CD4-positive, alpha-beta T cell (primary cell): Measurements from ENCODE around the gene SFMBT1. TPM values are rescaled to one million over a fixed set of nuclear protein-coding genes. Genes with fewer than 3 reads are reported as not detected.

Source experiments
- ATAC-seq: fragments of 200-7000 bp; cut with Tn5 transposase; one replicate; pipeline ENCODE4 v1.10.0; 2022; ENCODE audit warnings: mild to moderate bottlenecking; ENCODE audit not compliant: poor library complexity
- CTCF ChIA-PET: fragments of 350-600 bp; sonication (Branson Sonifier 250); formaldehyde crosslinking; loops from one replicate; lab custom pipeline; 2021; ENCODE audit warnings: antibody characterized with exemption, inconsistent platforms; lab: Charles Lee
- POLR2A ChIA-PET: fragments of 350-600 bp; sonication (Branson Sonifier 250); formaldehyde crosslinking; loops from one replicate; lab custom pipeline; 2021; ENCODE audit warnings: antibody characterized with exemption, inconsistent platforms; lab: Charles Lee
- DNase-seq, 14 experiments: peaks; one replicate each; pipeline ENCODE4 v3.0.0-alpha.2; 2013 to 2020; ENCODE audit warnings: mixed read lengths in 2 of 14
- H3K27ac ChIP-seq, 2 donors: one replicate each; pipeline versions ENCODE4 v1.5.1 to v1.7.0; 2013; ENCODE audit warnings: low read length in 2 of 2, low read depth in 1 of 2, mild to moderate bottlenecking in 1 of 2
- H3K27me3 ChIP-seq, 2 experiments: 1 replicate in 1 of 2; 2 replicates in 1 of 2; pipeline versions ENCODE4 v1.6.1 to v1.7.0; 2013; ENCODE audit warnings: low read length in 2 of 2, control low read depth in 1 of 2, mild to moderate bottlenecking in 1 of 2, moderate library complexity in 1 of 2; ENCODE audit not compliant: insufficient read depth in 2 of 2, control insufficient read depth in 1 of 2
- H3K36me3 ChIP-seq: one replicate; pipeline ENCODE4 v1.6.1; 2013; ENCODE audit warnings: low read length, control low read depth; ENCODE audit not compliant: insufficient read depth
- H3K4me1 ChIP-seq: one replicate; pipeline ENCODE4 v1.6.1; 2013; ENCODE audit warnings: low read length, control low read depth; ENCODE audit not compliant: insufficient read depth
- H3K4me3 ChIP-seq: one replicate; pipeline ENCODE4 v1.5.1; 2013; ENCODE audit warnings: mild to moderate bottlenecking, low read length, moderate library complexity
- H3K9me3 ChIP-seq, 2 experiments: 1 replicate in 1 of 2; 2 replicates in 1 of 2; pipeline versions ENCODE4 v1.6.1 to v1.7.0; 2013; ENCODE audit warnings: low read length in 2 of 2, mild to moderate bottlenecking in 2 of 2, control low read depth in 1 of 2, moderate library complexity in 1 of 2; ENCODE audit not compliant: control insufficient read depth in 1 of 2, insufficient read depth in 1 of 2
- H3K27ac Mint-ChIP-seq: one replicate; pipeline ENCODE4 v1.8.0; 2020; ENCODE audit warnings: mixed read lengths
- H3K27me3 Mint-ChIP-seq: one replicate; pipeline ENCODE4 v1.8.0; 2021; ENCODE audit warnings: mixed read lengths
- H3K36me3 Mint-ChIP-seq: one replicate; pipeline ENCODE4 v1.8.0; 2021; ENCODE audit warnings: low read depth, mixed read lengths
- H3K4me1 Mint-ChIP-seq: one replicate; pipeline ENCODE4 v1.8.0; 2021; ENCODE audit warnings: low read depth, mixed read lengths
- H3K4me3 Mint-ChIP-seq: one replicate; pipeline ENCODE4 v1.8.0; 2020; ENCODE audit warnings: mild to moderate bottlenecking, mixed read lengths
- H3K9me3 Mint-ChIP-seq: one replicate; pipeline ENCODE4 v1.8.0; 2020; ENCODE audit warnings: mixed read lengths
- CTCF ChIP-seq: fragments of 200-600 bp; IDR thresholded peaks from one replicate; pipeline ENCODE4 v1.8.0; 2022; ENCODE audit warnings: antibody characterized with exemption, mild to moderate bottlenecking
- intact Hi-C, 2 experiments: fragments of 100-400 bp; cut with DNase I in 1 of 2; cut with micrococcal nuclease in 1 of 2; formaldehyde crosslinking; loops; one replicate each; pipeline versions ENCODE4 v1.15.1 to v1.9.0; 2023 to 2025; cut with DNase I, micrococcal nuclease
- total RNA-seq, 174 experiments: library from RNA in 2 of 174; stranded (reverse) in 2 of 174; gene quantifications; one replicate each; pipeline ENCODE4 v1.2.3 and lab custom pipeline; 2021 to 2026

SFMBT1 gene
- total RNA-seq, 2 experiments from 2014 or later = 54.3 to 55.9 TPM

GRCh38 chr3:53032609-53033008, 13.3 kb downstream of the SFMBT1 start:
- no peak for DNase-seq
- Mint-ChIP-seq H3K9me3 (no peaks in the 10 kb centered on the region), H3K27me3 (no peaks in the 10 kb centered on the region), H3K4me1 (peaks cover 69% of the 10 kb centered on the region), H3K4me3 (peak overlapping the region; percentile 20), H3K27ac (peak overlapping the region; percentile 88), H3K36me3 (peaks cover 8% of the 10 kb centered on the region)
- H3K27ac ChIP-seq = no peak overlapping the region
- no peaks in the 10 kb centered on the region for H3K36me3 ChIP-seq
- peaks cover 50% of the 10 kb centered on the region for H3K4me1 ChIP-seq
- ChIA-PET POLR2A (interaction anchor here (1.7 to 6.8 kb wide), 2 partner anchors 12 to 49 kb away, joined by 5 to 129 read pairs; partner anchors contain the start of gene SFMBT1), CTCF (interaction anchor here (2.0 kb wide), 1 partner anchor 14 kb away, joined by 7 read pairs; the partner anchor contains the start of gene SFMBT1)
- no peak overlapping the region for H3K4me3 ChIP-seq
- H3K9me3 ChIP-seq = no peaks in the 10 kb centered on the region
- intact Hi-C loops = loop anchor here (5.0 to 10.0 kb wide), 2 partner anchors 40 to 1498 kb away; partner anchors contain the start of gene RAD54L2 (in 1 of the 2)
- TF ChIP-seq CTCF = no peak
- no peak for ATAC-seq
- H3K27me3 ChIP-seq = no peaks in the 10 kb centered on the region

DNA sequence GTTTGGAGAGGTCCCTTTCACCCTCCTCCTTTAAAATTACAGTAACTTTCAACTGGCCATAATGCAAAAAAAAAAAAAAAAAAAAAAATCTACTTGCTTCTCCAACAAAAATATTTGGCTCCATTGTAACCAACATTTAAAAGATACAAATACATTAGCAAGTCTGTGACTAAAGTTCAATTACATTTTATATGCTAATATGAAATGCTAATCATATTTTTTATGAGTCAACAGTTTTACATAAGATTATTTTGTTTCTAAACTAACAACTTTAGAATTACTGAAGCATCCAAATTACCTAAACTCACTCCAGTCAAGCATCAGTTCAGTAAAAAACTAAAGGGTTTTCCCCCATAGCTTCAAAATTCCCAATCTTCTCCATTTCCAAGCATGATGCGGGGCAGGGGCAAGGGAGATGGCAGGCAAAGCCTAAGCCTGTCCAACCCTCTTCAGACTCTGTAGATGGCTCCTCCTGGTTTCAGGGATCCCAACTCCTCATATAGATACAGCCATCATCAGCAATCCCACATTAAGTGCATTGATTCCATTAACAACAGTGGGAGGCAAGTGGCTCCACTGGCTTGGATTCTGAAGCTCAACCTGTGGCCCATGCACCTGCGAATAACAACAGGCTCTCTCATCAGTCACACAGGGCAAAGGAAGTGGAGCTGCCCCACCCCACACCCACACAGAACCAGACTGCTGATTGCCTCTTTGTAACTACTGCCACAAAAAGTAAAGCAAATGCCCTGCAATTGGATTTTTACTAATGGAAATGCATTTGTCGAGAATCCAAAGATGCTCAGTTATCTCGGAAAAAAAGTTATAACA, 15.0 kb downstream of the SFMBT1 start:
- H3K27ac Mint-ChIP-seq = peak overlapping the region; percentile 88
- intact Hi-C loops = loop anchor here (5.0 to 10.0 kb wide), 2 partner anchors 41 to 1496 kb away; partner anchors contain the start of gene RAD54L2 (in 1 of the 2)
- H3K9me3 Mint-ChIP-seq = no peaks in the 10 kb centered on the region
- H3K36me3 Mint-ChIP-seq = no peaks in the 10 kb centered on the region
- CTCF ChIA-PET = interaction anchor here (2.0 kb wide), 1 partner anchor 16 kb away, joined by 7 read pairs; the partner anchor contains the start of gene SFMBT1
- Histone ChIP-seq H3K4me3 (no peak overlapping the region), H3K9me3 (no peaks in the 10 kb centered on the region), H3K4me1 (peaks cover 36% of the 10 kb centered on the region), H3K36me3 (no peaks in the 10 kb centered on the region), H3K27ac (no peak overlapping the region), H3K27me3 (no peaks in the 10 kb centered on the region)
- DNase-seq = peak; percentile 33 to 74 (median 53)
- TF ChIP-seq CTCF = no peak
- peak; percentile 94 for ATAC-seq
- H3K4me1 Mint-ChIP-seq = peaks cover 65% of the 10 kb centered on the region
- H3K27me3 Mint-ChIP-seq = no peaks in the 10 kb centered on the region
- POLR2A ChIA-PET = interaction anchor here (0.7 to 6.8 kb wide), 4 partner anchors 14 to 66 kb away, joined by 3 to 129 read pairs (median 10); partner anchors contain the start of gene SFMBT1
- H3K4me3 Mint-ChIP-seq = peak overlapping the region; percentile 53

DNA sequence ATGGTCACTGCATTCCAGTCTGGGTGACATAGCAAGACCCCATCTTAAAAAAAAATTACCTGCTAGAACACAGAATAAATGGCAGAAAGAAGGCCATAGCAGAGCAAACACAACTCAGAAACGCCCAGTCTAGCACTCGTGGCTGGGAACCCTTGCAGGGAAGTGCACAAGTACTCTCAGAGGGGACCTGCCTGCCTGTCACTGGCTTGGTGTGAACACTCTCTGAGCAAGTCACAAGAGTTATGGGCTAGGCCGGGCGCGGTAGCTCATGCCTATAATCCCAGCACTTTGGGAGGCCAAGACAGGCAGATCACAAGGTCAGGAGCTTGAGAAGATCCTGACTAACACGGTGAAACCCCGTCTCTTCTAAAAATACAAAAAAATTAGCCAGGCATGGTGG, 17.2 kb downstream of the SFMBT1 start:
- CTCF ChIA-PET = interaction anchor here (0.7 to 1.2 kb wide), 3 partner anchors 14 to 41 kb away, joined by 3 to 5 read pairs (median 4); no protein-coding TSS in a partner anchor
- no peaks in the 10 kb centered on the region for H3K9me3 ChIP-seq
- Mint-ChIP-seq H3K27me3 (no peaks in the 10 kb centered on the region), H3K27ac (no peak overlapping the region), H3K4me3 (no peak overlapping the region), H3K9me3 (no peaks in the 10 kb centered on the region), H3K36me3 (no peaks in the 10 kb centered on the region), H3K4me1 (peaks cover 68% of the 10 kb centered on the region)
- H3K27me3 ChIP-seq = no peaks in the 10 kb centered on the region
- peaks cover 19% of the 10 kb centered on the region for H3K4me1 ChIP-seq
- no peaks in the 10 kb centered on the region for H3K36me3 ChIP-seq
- no peak overlapping the region for H3K4me3 ChIP-seq
- no peak for DNase-seq
- no peak for ATAC-seq
- no peak overlapping the region for H3K27ac ChIP-seq
- intact Hi-C loops = loop anchor here in 1 of 2 experiments (5.0 kb wide), 1 partner anchor 41 kb away; no protein-coding TSS in a partner anchor
- POLR2A ChIA-PET = interaction anchor here (1.1 to 5.0 kb wide), 2 partner anchors 8 to 16 kb away, joined by 3 to 36 read pairs; partner anchors contain the start of gene SFMBT1
- no peak for TF ChIP-seq CTCF
